Endothelial cell of umbilical vein (primary cell): ENCODE measurements around the gene TUBGCP3. TPM values are rescaled to one million over a fixed set of nuclear protein-coding genes. Genes with fewer than 3 reads are reported as not detected.

Source experiments
- BruUV-seq: library from RNA; stranded (reverse); fragments of 400-500 nt; replicated peaks from 2 replicates; lab custom pipeline; 2021; lab: Mats Ljungman, UMichigan
- CTCF ChIA-PET: fragments of 300-600, 350-600 bp; sonication (Branson Sonifier 250); formaldehyde crosslinking; loops from one replicate; lab custom pipeline; 2021; ENCODE audit warnings: antibody characterized with exemption, inconsistent platforms; lab: Charles Lee
- POLR2A ChIA-PET: fragments of 300-600, 350-600 bp; sonication (Branson Sonifier 250); formaldehyde crosslinking; loops from one replicate; lab custom pipeline; 2021; ENCODE audit warnings: antibody characterized with exemption, inconsistent platforms; lab: Charles Lee
- DNase-seq: peaks from one replicate; pipeline ENCODE4 v3.0.0-alpha.2; 2011; ENCODE audit warnings: low read depth, low spot score
- FAIRE-seq: peaks from 2 replicates; lab custom pipeline; 2011; peaks lifted over from hg19 to GRCh38; lab: Jason Lieb, UNC
- H2AFZ ChIP-seq: 2 replicates; pipeline ENCODE4 v1.6.0; 2012; ENCODE audit warnings: low read depth, low read length, control low read depth, inconsistent platforms
- H3K27ac ChIP-seq: 2 replicates; pipeline ENCODE4 v1.5.1; 2011; ENCODE audit warnings: low read depth, mild to moderate bottlenecking, control low read depth, low read length, moderate library complexity; ENCODE audit not compliant: insufficient read depth
- H3K27me3 ChIP-seq, 2 experiments: 2 replicates each; pipeline versions ENCODE4 v1.6.0 to v1.6.1; 2011; ENCODE audit warnings: low read length in 2 of 2, mixed read lengths in 1 of 2; ENCODE audit not compliant: control insufficient read depth in 2 of 2, insufficient read depth in 2 of 2
- H3K36me3 ChIP-seq, 2 experiments: 2 replicates in 1 of 2; 3 replicates in 1 of 2; pipeline ENCODE4 v1.5.1; 2011; ENCODE audit warnings: low read length in 2 of 2, mild to moderate bottlenecking in 1 of 2, moderate library complexity in 1 of 2; ENCODE audit not compliant: control insufficient read depth in 2 of 2, insufficient read depth in 2 of 2; ENCODE audit errors: extremely low read depth in 1 of 2
- H3K4me1 ChIP-seq: 3 replicates; pipeline ENCODE4 v1.5.1; 2011; ENCODE audit warnings: mild to moderate bottlenecking, low read length; ENCODE audit not compliant: control insufficient read depth, insufficient read depth; ENCODE audit errors: extremely low read depth
- H3K4me2 ChIP-seq: 2 replicates; pipeline ENCODE4 v1.6.1; 2011; ENCODE audit warnings: low read length, control low read depth, mixed read lengths; ENCODE audit not compliant: insufficient read depth
- H3K4me3 ChIP-seq, 3 experiments: fragments of 200-600 bp in 1 of 3; sonication (generic), shearing (Covaris generic) in 1 of 3; replicated peaks in 1 of 3; 2 replicates each; pipeline ENCODE4 v1.5.1; 2011 to 2016; ENCODE audit warnings: control low read depth in 3 of 3, low read length in 3 of 3, mild to moderate bottlenecking in 2 of 3, inconsistent platforms in 1 of 3, low read depth in 1 of 3, moderate library complexity in 1 of 3; ENCODE audit not compliant: insufficient read depth in 1 of 3
- H3K79me2 ChIP-seq: 2 replicates; pipeline ENCODE4 v1.6.0; 2012; ENCODE audit warnings: low read length, inconsistent platforms; ENCODE audit not compliant: control insufficient read depth, insufficient read depth
- H3K9ac ChIP-seq: replicated peaks from 2 replicates; pipeline ENCODE3; 2011; ENCODE audit warnings: low read length, control low read depth; ENCODE audit not compliant: insufficient read depth; ENCODE audit errors: extremely low read depth
- H3K9me1 ChIP-seq: replicated peaks from 3 replicates; pipeline ENCODE4 v1.6.0; 2011; ENCODE audit warnings: mild to moderate bottlenecking, low read length; ENCODE audit not compliant: control insufficient read depth, insufficient read depth; ENCODE audit errors: extremely low read depth
- H3K9me3 ChIP-seq: replicated peaks from 2 replicates; pipeline ENCODE4 v1.5.1; 2012; ENCODE audit warnings: low read length, inconsistent platforms; ENCODE audit not compliant: control insufficient read depth, insufficient read depth
- H4K20me1 ChIP-seq: replicated peaks from 2 replicates; pipeline ENCODE3; 2011; ENCODE audit warnings: mild to moderate bottlenecking, low read length; ENCODE audit not compliant: control insufficient read depth, insufficient read depth; ENCODE audit errors: extremely low read depth
- CTCF ChIP-seq, 2 donors: IDR thresholded peaks; 1 replicate in 1 of 2; 2 replicates in 1 of 2; pipeline ENCODE4 v1.5.1; 2011; ENCODE audit warnings: low read length in 2 of 2, mild to moderate bottlenecking in 2 of 2, moderate library complexity in 2 of 2, control low read depth in 1 of 2, inconsistent platforms in 1 of 2, low read depth in 1 of 2; ENCODE audit not compliant: insufficient read depth in 1 of 2; ENCODE audit errors: extremely low read depth in 1 of 2
- EZH2 ChIP-seq: IDR thresholded peaks from 2 replicates; pipeline ENCODE4 v1.6.1; 2012; ENCODE audit warnings: borderline replicate concordance, low read depth, mild to moderate bottlenecking, moderate library complexity, low read length, inconsistent platforms; ENCODE audit not compliant: severe bottlenecking
- FOS ChIP-seq: IDR thresholded peaks from 2 replicates; pipeline ENCODE4 v1.6.1; 2011; ENCODE audit warnings: mild to moderate bottlenecking, low read length, moderate library complexity, borderline replicate concordance; ENCODE audit not compliant: insufficient read depth
- GATA2 ChIP-seq: IDR thresholded peaks from 2 replicates; pipeline ENCODE4 v1.7.0; 2011; ENCODE audit warnings: low read depth, mild to moderate bottlenecking, moderate library complexity, mixed read lengths, low read length; ENCODE audit not compliant: insufficient read length, insufficient read depth
- JUN ChIP-seq: IDR thresholded peaks from 2 replicates; pipeline ENCODE4 v1.6.1; 2011; ENCODE audit warnings: borderline replicate concordance, low read depth; ENCODE audit not compliant: insufficient read length, insufficient read depth
- MAX ChIP-seq: IDR thresholded peaks from 2 replicates; pipeline ENCODE4 v1.6.1; 2011; ENCODE audit not compliant: insufficient read depth, insufficient read length
- MYC ChIP-seq: IDR thresholded peaks from one replicate; pipeline ENCODE4 v1.6.1; 2011; ENCODE audit warnings: mild to moderate bottlenecking, low read depth, low read length
- POLR2A ChIP-seq: IDR thresholded peaks from 2 replicates; pipeline ENCODE4 v1.6.1; 2012; ENCODE audit warnings: low read depth, mild to moderate bottlenecking, control low read depth, low read length
- POLR2AphosphoS5 ChIP-seq: IDR thresholded peaks from 2 replicates; pipeline ENCODE4 v1.6.1; 2012; ENCODE audit warnings: low read depth, mild to moderate bottlenecking, control low read depth, low read length, moderate library complexity; ENCODE audit not compliant: insufficient read depth
- dilution Hi-C: fragments of 300-500 bp; cut with MboI; formaldehyde crosslinking; loops from one replicate; pipeline ENCODE4 v1.15.0; 2019; ENCODE audit warnings: low sequenced_read_pairs; ENCODE audit not compliant: extremely low pct_ligation_motif_present
- intact Hi-C: fragments of 100-400 bp; cut with micrococcal nuclease; formaldehyde crosslinking; loops from one replicate; pipeline ENCODE4 v1.10.0; 2022
- polyA plus RNA-seq, 4 experiments: library from polyadenylated mRNA; depleted of rRNA in 3 of 4; stranded (reverse) in 3 of 4; unstranded in 1 of 4; fragments of >200 nt; gene quantifications; 2 replicates each; pipeline versions ENCODE4 v1.2.1 to v1.2.3, GENCODE V29; 2011 to 2012; ENCODE audit warnings: missing spikeins in 1 of 4
- total RNA-seq: library from RNA; stranded (reverse); gene quantifications from 2 replicates; pipeline ENCODE4 v1.2.3, GENCODE V29; 2021

Gene TUBGCP3
- total and polyA plus RNA-seq, 2 donors (not counting 3 experiments of a cell fraction or from before 2014, with no cell fraction given) = 36.4 to 47.7 TPM

- POLR2A ChIA-PET = no interaction called here
- H3K79me2 ChIP-seq = no peaks in the 10 kb centered on the region
- dilution Hi-C loops = no loop called here
- H3K27ac ChIP-seq = no peak overlapping the region
- DNase-seq (no peak), FAIRE-seq (no peak)
- peaks cover 2 to 4% of the 10 kb centered on the region in 2 experiments for H3K27me3 ChIP-seq
- TF ChIP-seq GATA2 = no peak
- no peak for TF ChIP-seq JUN
- no peak for TF ChIP-seq MAX
- no peak for TF ChIP-seq MYC
- no peak for TF ChIP-seq POLR2AphosphoS5
- TF ChIP-seq FOS = no peak
- TF ChIP-seq EZH2 = no peak
- no peak for TF ChIP-seq CTCF (IDR thresholded peaks at IDR 0.05; ENCODE audit: extremely low read depth in 1 of 2, insufficient read depth in 1 of 2, low read depth in 1 of 2, low read length in 2 of 2)
- TF ChIP-seq POLR2A = no peak
- no peaks in the 10 kb centered on the region for H3K9me3 ChIP-seq
- intact Hi-C loops = no loop called here
- no peaks in the 10 kb centered on the region for H3K36me3 ChIP-seq
- no TSS peak for BruUV-seq
- no peak overlapping the region for H3K4me2 ChIP-seq
- H3K4me3 ChIP-seq = no peak overlapping the region
- H3K9me1 ChIP-seq = no peaks in the 10 kb centered on the region
- no peaks in the 10 kb centered on the region for H3K4me1 ChIP-seq
- H3K9ac ChIP-seq = no peak overlapping the region
- CTCF ChIA-PET = interaction anchor here (1.0 kb wide), 1 partner anchor 260 kb away, joined by 3 read pairs; no protein-coding TSS in a partner anchor
- H4K20me1 ChIP-seq = no peaks in the 10 kb centered on the region
- no peak overlapping the region for H2AFZ ChIP-seq
Observed at GRCh38 chr13:112614835-112615234, 26.9 kb upstream of the TUBGCP3 start.
